GM23338 (cell line): ENCODE results near the gene LSM14B. TPM values are rescaled to one million over a fixed set of nuclear protein-coding genes. Genes with fewer than 3 reads are reported as not detected.

Experiments used
- ATAC-seq: fragments of 200-7000 bp; cut with Tn5 transposase; 3 replicates; pipeline ENCODE4 v1.9.1; 2020
- DNase-seq: peaks from one replicate; pipeline ENCODE4 v3.0.0-alpha.2; 2015; ENCODE audit warnings: low spot score
- H2AFZ ChIP-seq: fragments of 200-600 bp; sonication (generic); 2 replicates; pipeline ENCODE4 v1.8.0; 2016; ENCODE audit warnings: antibody characterized with exemption, mild to moderate bottlenecking, moderate library complexity
- H3F3A ChIP-seq: fragments of 200-600 bp; sonication (generic); replicated peaks from 2 replicates; pipeline ENCODE4 v1.8.0; 2017; ENCODE audit warnings: antibody characterized with exemption, mixed run types, low read depth
- H3K27ac ChIP-seq: fragments of 200-600 bp; sonication (generic); 2 replicates; pipeline ENCODE4 v1.6.1; 2016; ENCODE audit warnings: low read depth
- H3K27me3 ChIP-seq: fragments of 200-600 bp; sonication (generic); 2 replicates; pipeline ENCODE4 v1.8.0; 2016; ENCODE audit warnings: mild to moderate bottlenecking, mixed run types, moderate library complexity; ENCODE audit not compliant: insufficient read depth
- H3K36me3 ChIP-seq: fragments of 200-600 bp; sonication (generic); 2 replicates; pipeline ENCODE4 v1.8.0; 2016; ENCODE audit warnings: mild to moderate bottlenecking; ENCODE audit not compliant: insufficient read depth
- H3K4me1 ChIP-seq: fragments of 200-600 bp; sonication (generic); 2 replicates; pipeline ENCODE4 v1.8.0; 2016; ENCODE audit warnings: mild to moderate bottlenecking, moderate library complexity; ENCODE audit not compliant: insufficient read depth
- H3K4me2 ChIP-seq: fragments of 200-600 bp; sonication (generic); 2 replicates; pipeline ENCODE4 v1.7.1; 2017; ENCODE audit warnings: mixed run types
- H3K4me3 ChIP-seq: fragments of 200-600 bp; sonication (generic); 2 replicates; pipeline ENCODE4 v1.6.1; 2016; ENCODE audit warnings: mixed run types
- H3K79me2 ChIP-seq: fragments of 200-600 bp; sonication (generic); replicated peaks from 2 replicates; pipeline ENCODE4 v1.8.0; 2017; ENCODE audit warnings: mild to moderate bottlenecking; ENCODE audit not compliant: insufficient read depth
- H3K9me2 ChIP-seq: fragments of 200-600 bp; sonication (generic); 2 replicates; pipeline ENCODE4 v1.8.0; 2017; ENCODE audit not compliant: insufficient read depth
- H4K20me1 ChIP-seq: fragments of 200-600 bp; sonication (generic); replicated peaks from 2 replicates; pipeline ENCODE4 v1.8.0; 2017; ENCODE audit warnings: mild to moderate bottlenecking; ENCODE audit not compliant: insufficient read depth
- H3K27ac Mint-ChIP-seq: 2 replicates; pipeline ENCODE4 v1.8.0; 2020; ENCODE audit warnings: inconsistent platforms, mild to moderate bottlenecking, moderate library complexity, mixed read lengths
- H3K27me3 Mint-ChIP-seq: 3 replicates; pipeline ENCODE4 v1.8.0; 2022; ENCODE audit warnings: low read depth, mild to moderate bottlenecking, moderate library complexity, mixed read lengths, inconsistent platforms; ENCODE audit not compliant: insufficient read depth, poor library complexity
- H3K36me3 Mint-ChIP-seq: 3 replicates; pipeline ENCODE4 v1.8.0; 2021; ENCODE audit warnings: low read depth, mild to moderate bottlenecking, inconsistent platforms, moderate library complexity, mixed read lengths
- H3K4me1 Mint-ChIP-seq: 3 replicates; pipeline ENCODE4 v1.8.0; 2020; ENCODE audit warnings: mild to moderate bottlenecking, inconsistent platforms, mixed read lengths
- H3K4me3 Mint-ChIP-seq: 3 replicates; pipeline ENCODE4 v1.8.0; 2021; ENCODE audit warnings: moderate library complexity, mild to moderate bottlenecking, inconsistent platforms, mixed read lengths
- H3K9me3 Mint-ChIP-seq: 3 replicates; pipeline ENCODE4 v1.8.0; 2020; ENCODE audit warnings: moderate library complexity, mild to moderate bottlenecking, inconsistent platforms, mixed read lengths
- CREB1 ChIP-seq: fragments of 250-450 bp; sonication (Bioruptor Pico); IDR thresholded peaks from 2 replicates; pipeline ENCODE4 v1.5.0; 2020; ENCODE audit warnings: low read depth, mild to moderate bottlenecking, moderate library complexity
- ETS1 ChIP-seq: IDR thresholded peaks from 2 replicates; pipeline ENCODE4 v1.6.1; 2016; ENCODE audit warnings: antibody characterized with exemption
- EZH2 ChIP-seq: fragments of 200-600 bp; sonication (generic); IDR thresholded peaks from one replicate; pipeline ENCODE4 v1.8.0; 2017; ENCODE audit warnings: antibody characterized with exemption, mild to moderate bottlenecking, low read depth; ENCODE audit not compliant: unreplicated experiment
- EZH2phosphoT487 ChIP-seq: fragments of 200-600 bp; sonication (generic); IDR thresholded peaks from one replicate; pipeline ENCODE4 v1.8.1; 2018; ENCODE audit warnings: antibody characterized with exemption; ENCODE audit not compliant: unreplicated experiment
- JUNB ChIP-seq: IDR thresholded peaks from one replicate; pipeline ENCODE4 v1.6.1; 2016; ENCODE audit warnings: antibody characterized with exemption; ENCODE audit not compliant: unreplicated experiment
- NANOG ChIP-seq: IDR thresholded peaks from 2 replicates; pipeline ENCODE4 v1.6.1; 2016; ENCODE audit warnings: antibody characterized with exemption, borderline replicate concordance
- POLR2AphosphoS5 ChIP-seq: IDR thresholded peaks from 2 replicates; pipeline ENCODE4 v1.6.1; 2016; ENCODE audit warnings: antibody characterized with exemption, low read depth
- REST ChIP-seq: IDR thresholded peaks from one replicate; pipeline ENCODE4 v1.6.1; 2018; ENCODE audit warnings: antibody characterized with exemption; ENCODE audit not compliant: unreplicated experiment
- STAT1 ChIP-seq: IDR thresholded peaks from one replicate; pipeline ENCODE4 v1.6.1; 2016; ENCODE audit warnings: antibody characterized with exemption; ENCODE audit not compliant: unreplicated experiment
- ZNF114 ChIP-seq: fragments of 250-450 bp; sonication (Bioruptor Pico); IDR thresholded peaks from 2 replicates; pipeline ENCODE4 v1.5.0; 2020; ENCODE audit warnings: mild to moderate bottlenecking, moderate library complexity
- ZNF331 ChIP-seq: fragments of 250-450 bp; sonication (Bioruptor Pico); IDR thresholded peaks from 2 replicates; pipeline ENCODE4 v1.5.0; 2020; ENCODE audit warnings: low read depth, mild to moderate bottlenecking, moderate library complexity
- polyA plus RNA-seq: library from polyadenylated mRNA; unstranded; fragments of >200 nt; fragmentation: Nextera tagmentation; extraction: Ambion mirVana; gene quantifications from 2 replicates; pipeline ENCODE4 v1.2.1, GENCODE V29; 2016
- total RNA-seq: library from RNA; depleted of rRNA; stranded (reverse); fragments of >200 nt; shearing (Covaris generic); gene quantifications from 2 replicates; pipeline ENCODE4 v1.2.3, GENCODE V29; 2014
- TF ChIP-seq, protein P1 (sequence below): fragments of 250-450 bp; sonication (Bioruptor Pico); IDR thresholded peaks from 2 replicates; pipeline ENCODE4 v1.5.0; 2020; ENCODE audit warnings: mild to moderate bottlenecking, moderate library complexity
- TF ChIP-seq, protein P2 (sequence below), 2 experiments: fragments of 200-600 bp in 1 of 2; sonication (generic) in 1 of 2; conservative IDR thresholded peaks; 2 replicates each; pipeline versions ENCODE4 v1.5.1 to v1.6.1; 2016 to 2017; ENCODE audit warnings: antibody characterized with exemption in 2 of 2, low read depth in 2 of 2, mild to moderate bottlenecking in 2 of 2, moderate library complexity in 1 of 2

LSM14B gene
- total and polyA plus RNA-seq, 2 experiments from 2014 or later: 9.6 to 55.7 TPM

DNA sequence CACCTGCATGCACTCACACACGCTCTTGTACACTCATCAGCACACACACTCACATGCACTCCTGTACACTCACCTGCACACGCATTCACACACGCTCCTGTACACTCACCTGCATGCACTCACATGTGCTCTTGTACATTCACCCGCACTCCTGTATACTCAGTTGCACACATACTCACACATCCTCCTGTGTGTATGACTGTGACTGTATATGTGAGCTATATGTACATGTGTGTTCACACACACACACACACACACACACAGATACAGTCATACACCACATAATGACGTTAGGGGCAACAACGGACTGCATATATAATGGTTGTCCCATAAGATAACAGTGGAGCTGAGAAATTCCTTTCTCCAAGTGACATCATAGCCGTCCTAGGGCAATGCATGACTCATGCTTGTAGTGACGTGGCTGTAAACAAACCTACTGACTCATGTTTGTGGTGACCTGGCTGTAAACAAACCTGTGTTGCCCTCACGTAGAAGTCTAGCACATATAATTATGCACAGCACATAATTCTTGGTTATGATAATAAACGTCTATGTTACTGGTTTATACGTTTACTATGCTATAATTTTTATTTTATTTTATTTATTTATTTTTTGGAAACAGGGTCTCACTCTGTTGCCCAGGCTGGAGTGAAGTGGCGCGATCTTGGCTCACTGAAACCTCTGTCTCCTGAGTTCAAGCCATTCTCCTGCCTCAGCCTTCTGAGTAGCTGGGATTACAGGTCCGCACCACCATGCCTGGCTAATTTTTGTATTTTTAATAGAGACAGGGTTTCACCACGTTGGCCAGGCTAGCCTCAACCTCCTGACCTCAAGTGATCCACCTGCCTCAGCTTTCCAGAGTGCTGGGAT lies 33.8 kb upstream of the LSM14B start:
- Histone ChIP-seq H2AFZ (no peak overlapping the region), H3K9me2 (no peaks in the 10 kb centered on the region), H3K36me3 (no peaks in the 10 kb centered on the region), H3K79me2 (no peaks in the 10 kb centered on the region), H3K27ac (no peak overlapping the region), H3K27me3 (no peaks in the 10 kb centered on the region), H4K20me1 (no peaks in the 10 kb centered on the region), H3F3A (no peaks in the 10 kb centered on the region), H3K4me2 (no peak overlapping the region), H3K4me1 (no peaks in the 10 kb centered on the region), H3K4me3 (no peak overlapping the region)
- ATAC-seq: no peak
- DNase-seq: no peak
- H3K9me3 Mint-ChIP-seq: no peaks in the 10 kb centered on the region
- TF ChIP-seq ZNF331 (CRISPR knock-in tag): no peak
- no peak for TF ChIP-seq ZNF114 (CRISPR knock-in tag)
- TF ChIP-seq, protein P1, sequence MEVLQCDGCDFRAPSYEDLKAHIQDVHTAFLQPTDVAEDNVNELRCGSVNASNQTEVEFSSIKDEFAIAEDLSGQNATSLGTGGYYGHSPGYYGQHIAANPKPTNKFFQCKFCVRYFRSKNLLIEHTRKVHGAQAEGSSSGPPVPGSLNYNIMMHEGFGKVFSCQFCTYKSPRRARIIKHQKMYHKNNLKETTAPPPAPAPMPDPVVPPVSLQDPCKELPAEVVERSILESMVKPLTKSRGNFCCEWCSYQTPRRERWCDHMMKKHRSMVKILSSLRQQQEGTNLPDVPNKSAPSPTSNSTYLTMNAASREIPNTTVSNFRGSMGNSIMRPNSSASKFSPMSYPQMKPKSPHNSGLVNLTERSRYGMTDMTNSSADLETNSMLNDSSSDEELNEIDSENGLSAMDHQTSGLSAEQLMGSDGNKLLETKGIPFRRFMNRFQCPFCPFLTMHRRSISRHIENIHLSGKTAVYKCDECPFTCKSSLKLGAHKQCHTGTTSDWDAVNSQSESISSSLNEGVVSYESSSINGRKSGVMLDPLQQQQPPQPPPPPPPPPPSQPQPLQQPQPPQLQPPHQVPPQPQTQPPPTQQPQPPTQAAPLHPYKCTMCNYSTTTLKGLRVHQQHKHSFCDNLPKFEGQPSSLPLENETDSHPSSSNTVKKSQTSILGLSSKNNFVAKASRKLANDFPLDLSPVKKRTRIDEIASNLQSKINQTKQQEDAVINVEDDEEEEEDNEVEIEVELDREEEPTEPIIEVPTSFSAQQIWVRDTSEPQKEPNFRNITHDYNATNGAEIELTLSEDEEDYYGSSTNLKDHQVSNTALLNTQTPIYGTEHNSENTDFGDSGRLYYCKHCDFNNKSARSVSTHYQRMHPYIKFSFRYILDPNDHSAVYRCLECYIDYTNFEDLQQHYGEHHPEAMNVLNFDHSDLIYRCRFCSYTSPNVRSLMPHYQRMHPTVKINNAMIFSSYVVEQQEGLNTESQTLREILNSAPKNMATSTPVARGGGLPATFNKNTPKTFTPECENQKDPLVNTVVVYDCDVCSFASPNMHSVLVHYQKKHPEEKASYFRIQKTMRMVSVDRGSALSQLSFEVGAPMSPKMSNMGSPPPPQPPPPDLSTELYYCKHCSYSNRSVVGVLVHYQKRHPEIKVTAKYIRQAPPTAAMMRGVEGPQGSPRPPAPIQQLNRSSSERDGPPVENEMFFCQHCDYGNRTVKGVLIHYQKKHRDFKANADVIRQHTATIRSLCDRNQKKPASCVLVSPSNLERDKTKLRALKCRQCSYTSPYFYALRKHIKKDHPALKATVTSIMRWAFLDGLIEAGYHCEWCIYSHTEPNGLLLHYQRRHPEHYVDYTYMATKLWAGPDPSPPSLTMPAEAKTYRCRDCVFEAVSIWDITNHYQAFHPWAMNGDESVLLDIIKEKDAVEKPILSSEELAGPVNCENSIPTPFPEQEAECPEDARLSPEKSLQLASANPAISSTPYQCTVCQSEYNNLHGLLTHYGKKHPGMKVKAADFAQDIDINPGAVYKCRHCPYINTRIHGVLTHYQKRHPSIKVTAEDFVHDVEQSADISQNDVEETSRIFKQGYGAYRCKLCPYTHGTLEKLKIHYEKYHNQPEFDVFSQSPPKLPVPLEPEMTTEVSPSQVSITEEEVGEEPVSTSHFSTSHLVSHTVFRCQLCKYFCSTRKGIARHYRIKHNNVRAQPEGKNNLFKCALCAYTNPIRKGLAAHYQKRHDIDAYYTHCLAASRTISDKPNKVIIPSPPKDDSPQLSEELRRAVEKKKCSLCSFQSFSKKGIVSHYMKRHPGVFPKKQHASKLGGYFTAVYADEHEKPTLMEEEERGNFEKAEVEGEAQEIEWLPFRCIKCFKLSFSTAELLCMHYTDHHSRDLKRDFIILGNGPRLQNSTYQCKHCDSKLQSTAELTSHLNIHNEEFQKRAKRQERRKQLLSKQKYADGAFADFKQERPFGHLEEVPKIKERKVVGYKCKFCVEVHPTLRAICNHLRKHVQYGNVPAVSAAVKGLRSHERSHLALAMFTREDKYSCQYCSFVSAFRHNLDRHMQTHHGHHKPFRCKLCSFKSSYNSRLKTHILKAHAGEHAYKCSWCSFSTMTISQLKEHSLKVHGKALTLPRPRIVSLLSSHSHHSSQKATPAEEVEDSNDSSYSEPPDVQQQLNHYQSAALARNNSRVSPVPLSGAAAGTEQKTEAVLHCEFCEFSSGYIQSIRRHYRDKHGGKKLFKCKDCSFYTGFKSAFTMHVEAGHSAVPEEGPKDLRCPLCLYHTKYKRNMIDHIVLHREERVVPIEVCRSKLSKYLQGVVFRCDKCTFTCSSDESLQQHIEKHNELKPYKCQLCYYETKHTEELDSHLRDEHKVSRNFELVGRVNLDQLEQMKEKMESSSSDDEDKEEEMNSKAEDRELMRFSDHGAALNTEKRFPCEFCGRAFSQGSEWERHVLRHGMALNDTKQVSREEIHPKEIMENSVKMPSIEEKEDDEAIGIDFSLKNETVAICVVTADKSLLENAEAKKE (CRISPR knock-in tag): no peak
- no peak for TF ChIP-seq EZH2
- TF ChIP-seq NANOG: no peak
- TF ChIP-seq REST: no peak
- TF ChIP-seq, protein P2, sequence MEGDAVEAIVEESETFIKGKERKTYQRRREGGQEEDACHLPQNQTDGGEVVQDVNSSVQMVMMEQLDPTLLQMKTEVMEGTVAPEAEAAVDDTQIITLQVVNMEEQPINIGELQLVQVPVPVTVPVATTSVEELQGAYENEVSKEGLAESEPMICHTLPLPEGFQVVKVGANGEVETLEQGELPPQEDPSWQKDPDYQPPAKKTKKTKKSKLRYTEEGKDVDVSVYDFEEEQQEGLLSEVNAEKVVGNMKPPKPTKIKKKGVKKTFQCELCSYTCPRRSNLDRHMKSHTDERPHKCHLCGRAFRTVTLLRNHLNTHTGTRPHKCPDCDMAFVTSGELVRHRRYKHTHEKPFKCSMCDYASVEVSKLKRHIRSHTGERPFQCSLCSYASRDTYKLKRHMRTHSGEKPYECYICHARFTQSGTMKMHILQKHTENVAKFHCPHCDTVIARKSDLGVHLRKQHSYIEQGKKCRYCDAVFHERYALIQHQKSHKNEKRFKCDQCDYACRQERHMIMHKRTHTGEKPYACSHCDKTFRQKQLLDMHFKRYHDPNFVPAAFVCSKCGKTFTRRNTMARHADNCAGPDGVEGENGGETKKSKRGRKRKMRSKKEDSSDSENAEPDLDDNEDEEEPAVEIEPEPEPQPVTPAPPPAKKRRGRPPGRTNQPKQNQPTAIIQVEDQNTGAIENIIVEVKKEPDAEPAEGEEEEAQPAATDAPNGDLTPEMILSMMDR (conservative IDR thresholded peaks at IDR 0.05; ENCODE audit: low read depth in 2 of 2): no peak
- TF ChIP-seq EZH2phosphoT487: no peak
- TF ChIP-seq STAT1: no peak
- no peak for TF ChIP-seq ETS1
- TF ChIP-seq POLR2AphosphoS5: no peak
- TF ChIP-seq JUNB: no peak
- no peak for TF ChIP-seq CREB1 (CRISPR knock-in tag)
- H3K36me3 Mint-ChIP-seq: no peaks in the 10 kb centered on the region; the same call in 2 of the 3 replicates
- peaks cover 5% of the 10 kb centered on the region for H3K27me3 Mint-ChIP-seq
- no peak overlapping the region for H3K27ac Mint-ChIP-seq
- no peaks in the 10 kb centered on the region for H3K4me1 Mint-ChIP-seq
- H3K4me3 Mint-ChIP-seq: no peak overlapping the region
